HCT116 (cell line): ENCODE data around the gene CYP4F11. TPM values are rescaled to one million over a fixed set of nuclear protein-coding genes. Genes with fewer than 3 reads are reported as not detected.

ENCODE experiments used
- ATAC-seq: fragments of 200-7000 bp; cut with Tn5 transposase; 2 replicates; pipeline ENCODE4 v1.9.1; 2020; ENCODE audit warnings: mild to moderate bottlenecking, moderate library complexity
- BruUV-seq: library from RNA; stranded (reverse); fragments of 400-500 nt; replicated peaks from 2 replicates; lab custom pipeline; 2021; lab: Mats Ljungman, UMichigan
- CTCF ChIA-PET: fragments of 300-600 bp; sonication (Branson Sonifier 250); formaldehyde crosslinking; loops from one replicate; lab custom pipeline; 2021; ENCODE audit warnings: antibody characterized with exemption; lab: Charles Lee
- POLR2A ChIA-PET: fragments of 300-600, 350-600 bp; sonication (Branson Sonifier 250); formaldehyde crosslinking; loops from one replicate; lab custom pipeline; 2021; ENCODE audit warnings: antibody characterized with exemption; lab: Charles Lee
- RAD21 ChIA-PET, 2 experiments: fragments of 300-600 bp; sonication (Branson Sonifier 250); formaldehyde crosslinking; loops; one replicate each; lab custom pipeline; 2023; ENCODE audit warnings: low total read pairs in 2 of 2; ENCODE audit not compliant: uncharacterized antibody in 2 of 2, unreplicated experiment in 2 of 2, low non-redundant PET in 1 of 2; lab: Charles Lee
- DNase-seq: peaks from one replicate; pipeline ENCODE4 v3.0.0-alpha.2; 2010; ENCODE audit warnings: low read depth, low spot score
- H2AFZ ChIP-seq: fragments of 200-600 bp; shearing (Covaris generic), sonication (generic); 2 replicates; pipeline ENCODE4 v1.6.1; 2017; ENCODE audit warnings: low read depth, mixed run types, mixed read lengths, antibody characterized with exemption, low read length; ENCODE audit not compliant: poor library complexity, severe bottlenecking
- H3K27ac ChIP-seq: 2 replicates; pipeline ENCODE4 v1.5.1; 2012; ENCODE audit warnings: low read depth, low read length
- H3K27me3 ChIP-seq: fragments of 200-600 bp; sonication (generic); 2 replicates; pipeline ENCODE4 v1.6.1; 2016; ENCODE audit warnings: mixed run types, low read length, mixed read lengths; ENCODE audit not compliant: insufficient read depth
- H3K36me3 ChIP-seq, 2 experiments: fragments of 200-500 bp in 1 of 2; fragments of 200-600 bp in 1 of 2; sonication (Bioruptor generic) in 1 of 2; sonication (generic) in 1 of 2; 2 replicates each; pipeline versions ENCODE4 v1.5.1 to v1.6.1; 2014 to 2016; ENCODE audit warnings: low read length in 2 of 2, inconsistent platforms in 1 of 2, mixed read lengths in 1 of 2, mixed run types in 1 of 2; ENCODE audit not compliant: insufficient read depth in 2 of 2, control insufficient read depth in 1 of 2
- H3K4me1 ChIP-seq, 2 experiments: fragments of 200-600 bp in 1 of 2; sonication (generic) in 1 of 2; 2 replicates each; pipeline versions ENCODE4 v1.5.1 to v1.6.1; 2012 to 2017; ENCODE audit warnings: low read length in 2 of 2, inconsistent platforms in 1 of 2, mild to moderate bottlenecking in 1 of 2, mixed read lengths in 1 of 2, mixed run types in 1 of 2, moderate library complexity in 1 of 2; ENCODE audit not compliant: insufficient read depth in 2 of 2, control insufficient read depth in 1 of 2
- H3K4me2 ChIP-seq: fragments of 200-600 bp; sonication (generic); 2 replicates; pipeline ENCODE4 v1.6.1; 2017; ENCODE audit warnings: mixed run types, low read length, mixed read lengths
- H3K4me3 ChIP-seq, 2 experiments: fragments of 200-600 bp in 1 of 2; sonication (generic) in 1 of 2; replicated peaks in 1 of 2; 2 replicates each; pipeline ENCODE4 v1.5.1; 2011 to 2016; ENCODE audit warnings: low read length in 2 of 2, control low read depth in 1 of 2, low read depth in 1 of 2, mild to moderate bottlenecking in 1 of 2, mixed read lengths in 1 of 2, mixed run types in 1 of 2
- H3K79me2 ChIP-seq: fragments of 200-600 bp; sonication (generic); 2 replicates; pipeline ENCODE4 v1.6.1; 2017; ENCODE audit warnings: mild to moderate bottlenecking, mixed run types, low read length, moderate library complexity, mixed read lengths; ENCODE audit not compliant: insufficient read depth
- H3K9ac ChIP-seq: fragments of 200-600 bp; sonication (generic); 2 replicates; pipeline ENCODE4 v1.6.1; 2016; ENCODE audit warnings: low read length, mixed read lengths
- H3K9me2 ChIP-seq: fragments of 200-600 bp; sonication (generic), shearing (Covaris generic); 2 replicates; pipeline ENCODE4 v1.6.1; 2017; ENCODE audit warnings: mixed run types, mild to moderate bottlenecking, moderate library complexity; ENCODE audit not compliant: insufficient read depth
- H3K9me3 ChIP-seq, 2 experiments: fragments of 200-500 bp in 1 of 2; fragments of 200-600 bp in 1 of 2; sonication (Bioruptor generic) in 1 of 2; sonication (generic) in 1 of 2; 2 replicates each; pipeline ENCODE4 v1.6.1; 2014 to 2017; ENCODE audit warnings: low read length in 2 of 2, mixed read lengths in 2 of 2, inconsistent platforms in 1 of 2, low read depth in 1 of 2, mild to moderate bottlenecking in 1 of 2, mixed run types in 1 of 2, moderate library complexity in 1 of 2; ENCODE audit not compliant: control insufficient read depth in 1 of 2, insufficient read depth in 1 of 2
- H4K20me1 ChIP-seq: fragments of 200-600 bp; sonication (generic), shearing (Covaris generic); 2 replicates; pipeline ENCODE4 v1.6.1; 2017; ENCODE audit warnings: mixed run types, mild to moderate bottlenecking, moderate library complexity; ENCODE audit not compliant: insufficient read depth
- CEBPB ChIP-seq: IDR thresholded peaks from 2 replicates; pipeline ENCODE4 v1.6.1; 2012; ENCODE audit warnings: low read depth
- EGR1 ChIP-seq: IDR thresholded peaks from 2 replicates; pipeline ENCODE4 v1.6.1; 2012; ENCODE audit warnings: low read depth
- JUND ChIP-seq: IDR thresholded peaks from 2 replicates; pipeline ENCODE4 v1.6.1; 2012
- POLR2A ChIP-seq: IDR thresholded peaks from 2 replicates; pipeline ENCODE4 v1.7.0; 2011; ENCODE audit warnings: borderline replicate concordance; ENCODE audit not compliant: insufficient read depth, insufficient read length; ENCODE audit errors: extremely low read depth
- SP1 ChIP-seq: IDR thresholded peaks from 2 replicates; pipeline ENCODE4 v1.6.1; 2012; ENCODE audit warnings: low read depth
- TCF7L2 ChIP-seq: IDR thresholded peaks from 2 replicates; pipeline ENCODE4 v1.7.0; 2011; ENCODE audit warnings: borderline replicate concordance, inconsistent platforms; ENCODE audit not compliant: insufficient read depth, insufficient read length; ENCODE audit errors: extremely low read depth
- YY1 ChIP-seq: IDR thresholded peaks from 2 replicates; pipeline ENCODE4 v1.6.1; 2011; ENCODE audit warnings: low read length, low read depth, moderate library complexity, mild to moderate bottlenecking; ENCODE audit not compliant: insufficient replicate concordance; ENCODE audit errors: extremely low read depth
- intact Hi-C: fragments of 100-400 bp; cut with micrococcal nuclease; formaldehyde crosslinking; loops from 2 replicates; pipeline ENCODE4 v1.10.0; 2022
- total RNA-seq: library from RNA; stranded (reverse); gene quantifications from one replicate; pipeline ENCODE4 v1.2.1, GENCODE V29; 2021; ENCODE audit not compliant: unreplicated experiment
- TF ChIP-seq, protein P1 (sequence below): IDR thresholded peaks from 2 replicates; pipeline ENCODE4 v1.6.1; 2012
- TF ChIP-seq, protein P2 (sequence below): IDR thresholded peaks from 2 replicates; pipeline ENCODE4 v1.6.1; 2012
- TF ChIP-seq, protein P3 (sequence below), 3 experiments: fragments of 200-600 bp in 1 of 3; sonication (generic) in 1 of 3; IDR thresholded peaks in 2 of 3; conservative IDR thresholded peaks in 1 of 3; 2 replicates each; pipeline ENCODE4 v1.5.1; 2012 to 2017; ENCODE audit warnings: low read depth in 2 of 3, low read length in 2 of 3, antibody characterized with exemption in 1 of 3, borderline replicate concordance in 1 of 3, control low read depth in 1 of 3, mild to moderate bottlenecking in 1 of 3, mixed read lengths in 1 of 3, mixed run types in 1 of 3, moderate library complexity in 1 of 3; ENCODE audit not compliant: insufficient read depth in 1 of 3
- TF ChIP-seq, protein P4 (sequence below): IDR thresholded peaks from 2 replicates; pipeline ENCODE4 v1.6.1; 2011; ENCODE audit warnings: mild to moderate bottlenecking, low read length, moderate library complexity; ENCODE audit not compliant: insufficient replicate concordance; ENCODE audit errors: extremely low read depth

The CYP4F11 gene
- total RNA-seq, 1 experiment from 2014 or later = 17.9 TPM

DNA sequence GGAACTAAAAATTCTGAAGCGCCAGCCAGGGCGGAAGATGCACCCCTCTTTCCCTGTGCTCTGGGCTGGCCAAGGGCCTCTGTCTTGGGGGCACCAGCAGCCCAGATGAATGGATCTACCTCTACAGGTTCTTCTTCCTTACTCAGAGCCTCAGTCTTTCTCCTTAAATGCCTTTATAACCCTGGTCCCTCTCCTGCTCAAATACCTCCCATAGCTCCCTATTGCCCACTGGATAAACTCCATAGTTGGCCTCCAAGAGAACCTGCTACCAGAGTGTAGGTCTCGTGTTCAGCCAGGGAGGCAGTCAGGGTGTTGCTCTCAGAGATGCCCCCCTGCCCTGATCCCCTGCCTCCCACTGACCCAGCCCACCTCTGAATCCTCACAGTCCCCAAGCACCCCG, 45.0 kb upstream of the CYP4F11 start:
- Histone ChIP-seq H3K9ac (no peak overlapping the region), H3K27me3 (peaks cover 7% of the 10 kb centered on the region), H3K4me1 (peaks cover 7 to 15% of the 10 kb centered on the region in 2 experiments; a peak in 2 of 4 replicates), H3K79me2 (no peaks in the 10 kb centered on the region), H3K9me2 (no peaks in the 10 kb centered on the region), H3K27ac (no peak overlapping the region), H2AFZ (no peak overlapping the region), H4K20me1 (no peaks in the 10 kb centered on the region), H3K4me2 (no peak overlapping the region), H3K9me3 (no peaks in the 10 kb centered on the region), H3K4me3 (no peak overlapping the region), H3K36me3 (no peaks in the 10 kb centered on the region)
- DNase-seq (no peak), ATAC-seq (no peak)
- ChIA-PET POLR2A (no interaction called here), CTCF (no interaction called here), RAD21 (no interaction called here)
- BruUV-seq = no TSS peak
- TF ChIP-seq, protein P1, sequence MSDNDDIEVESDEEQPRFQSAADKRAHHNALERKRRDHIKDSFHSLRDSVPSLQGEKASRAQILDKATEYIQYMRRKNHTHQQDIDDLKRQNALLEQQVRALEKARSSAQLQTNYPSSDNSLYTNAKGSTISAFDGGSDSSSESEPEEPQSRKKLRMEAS = no peak
- TF ChIP-seq JUND (no peak), CEBPB (no peak), TCF7L2 (no peak), EGR1 (no peak), POLR2A (no peak), YY1 (no peak), SP1 (no peak)
- TF ChIP-seq, protein P2, sequence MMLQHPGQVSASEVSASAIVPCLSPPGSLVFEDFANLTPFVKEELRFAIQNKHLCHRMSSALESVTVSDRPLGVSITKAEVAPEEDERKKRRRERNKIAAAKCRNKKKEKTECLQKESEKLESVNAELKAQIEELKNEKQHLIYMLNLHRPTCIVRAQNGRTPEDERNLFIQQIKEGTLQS = no peak
- TF ChIP-seq, protein P3, sequence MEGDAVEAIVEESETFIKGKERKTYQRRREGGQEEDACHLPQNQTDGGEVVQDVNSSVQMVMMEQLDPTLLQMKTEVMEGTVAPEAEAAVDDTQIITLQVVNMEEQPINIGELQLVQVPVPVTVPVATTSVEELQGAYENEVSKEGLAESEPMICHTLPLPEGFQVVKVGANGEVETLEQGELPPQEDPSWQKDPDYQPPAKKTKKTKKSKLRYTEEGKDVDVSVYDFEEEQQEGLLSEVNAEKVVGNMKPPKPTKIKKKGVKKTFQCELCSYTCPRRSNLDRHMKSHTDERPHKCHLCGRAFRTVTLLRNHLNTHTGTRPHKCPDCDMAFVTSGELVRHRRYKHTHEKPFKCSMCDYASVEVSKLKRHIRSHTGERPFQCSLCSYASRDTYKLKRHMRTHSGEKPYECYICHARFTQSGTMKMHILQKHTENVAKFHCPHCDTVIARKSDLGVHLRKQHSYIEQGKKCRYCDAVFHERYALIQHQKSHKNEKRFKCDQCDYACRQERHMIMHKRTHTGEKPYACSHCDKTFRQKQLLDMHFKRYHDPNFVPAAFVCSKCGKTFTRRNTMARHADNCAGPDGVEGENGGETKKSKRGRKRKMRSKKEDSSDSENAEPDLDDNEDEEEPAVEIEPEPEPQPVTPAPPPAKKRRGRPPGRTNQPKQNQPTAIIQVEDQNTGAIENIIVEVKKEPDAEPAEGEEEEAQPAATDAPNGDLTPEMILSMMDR (IDR thresholded peaks at IDR 0.05 in 2 of 3, conservative IDR thresholded peaks at IDR 0.05 in 1 of 3; ENCODE audit: borderline replicate concordance in 1 of 3, insufficient read depth in 1 of 3, low read depth in 2 of 3, low read length in 2 of 3) = no peak
- TF ChIP-seq, protein P4, sequence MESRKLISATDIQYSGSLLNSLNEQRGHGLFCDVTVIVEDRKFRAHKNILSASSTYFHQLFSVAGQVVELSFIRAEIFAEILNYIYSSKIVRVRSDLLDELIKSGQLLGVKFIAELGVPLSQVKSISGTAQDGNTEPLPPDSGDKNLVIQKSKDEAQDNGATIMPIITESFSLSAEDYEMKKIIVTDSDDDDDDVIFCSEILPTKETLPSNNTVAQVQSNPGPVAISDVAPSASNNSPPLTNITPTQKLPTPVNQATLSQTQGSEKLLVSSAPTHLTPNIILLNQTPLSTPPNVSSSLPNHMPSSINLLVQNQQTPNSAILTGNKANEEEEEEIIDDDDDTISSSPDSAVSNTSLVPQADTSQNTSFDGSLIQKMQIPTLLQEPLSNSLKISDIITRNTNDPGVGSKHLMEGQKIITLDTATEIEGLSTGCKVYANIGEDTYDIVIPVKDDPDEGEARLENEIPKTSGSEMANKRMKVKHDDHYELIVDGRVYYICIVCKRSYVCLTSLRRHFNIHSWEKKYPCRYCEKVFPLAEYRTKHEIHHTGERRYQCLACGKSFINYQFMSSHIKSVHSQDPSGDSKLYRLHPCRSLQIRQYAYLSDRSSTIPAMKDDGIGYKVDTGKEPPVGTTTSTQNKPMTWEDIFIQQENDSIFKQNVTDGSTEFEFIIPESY = no peak
- intact Hi-C loops = no loop called here
